ENCODE data around the gene RASGRP3. TPM values are rescaled to one million over a fixed set of nuclear protein-coding genes. Genes with fewer than 3 reads are reported as not detected.
A peak's percentile ranks its signal among the peaks of the same experiment; 100 is the strongest.

The RASGRP3 gene
- total RNA-seq, 1 donor from 2014 or later, result 4.1 TPM

- Mint-ChIP-seq H3K4me3 (no peak overlapping the region), H3K4me1 (ENCODE audit: low read depth) (no peaks in the 10 kb centered on the region), H3K27me3 (ENCODE audit: insufficient read depth) (no peaks in the 10 kb centered on the region), H3K9me3 (no peaks in the 10 kb centered on the region), H3K27ac (no peak overlapping the region), H3K36me3 (ENCODE audit: low read depth) (peaks cover 8% of the 10 kb centered on the region)
- intact Hi-C loops (cut with micrococcal nuclease), result no loop called here
- DNase-seq (ENCODE audit: low spot score), result no peak
Measured at GRCh38 chr2:33555681-33556080, 79.2 kb downstream of the RASGRP3 start.

- H3K27ac Mint-ChIP-seq, result no peak overlapping the region
- H3K27me3 Mint-ChIP-seq (ENCODE audit: insufficient read depth), result no peaks in the 10 kb centered on the region
- no peak for DNase-seq (ENCODE audit: low spot score)
Measured at GRCh38 chr2:33559328-33559727, 82.9 kb downstream of the RASGRP3 start.

GRCh38 chr2:33560017-33560416 lies 83.6 kb downstream of the RASGRP3 start:
- no peaks in the 10 kb centered on the region for H3K27me3 Mint-ChIP-seq (ENCODE audit: insufficient read depth)
- no peaks in the 10 kb centered on the region for H3K4me1 Mint-ChIP-seq (ENCODE audit: low read depth)
- H3K27ac Mint-ChIP-seq, result no peak overlapping the region
- peaks cover 17% of the 10 kb centered on the region for H3K36me3 Mint-ChIP-seq (ENCODE audit: low read depth)
- H3K4me3 Mint-ChIP-seq, result no peak overlapping the region
- H3K9me3 Mint-ChIP-seq, result no peaks in the 10 kb centered on the region
- intact Hi-C loops (cut with micrococcal nuclease), result no loop called here
- DNase-seq (ENCODE audit: low spot score), result no peak

More at GRCh38 chr2:33559328-33559727, 82.9 kb downstream of the RASGRP3 start:
- Mint-ChIP-seq H3K4me3 (no peak overlapping the region), H3K9me3 (no peaks in the 10 kb centered on the region), H3K36me3 (ENCODE audit: low read depth) (peaks cover 17% of the 10 kb centered on the region), H3K4me1 (ENCODE audit: low read depth) (no peaks in the 10 kb centered on the region)
- intact Hi-C loops (cut with micrococcal nuclease), result no loop called here

- H3K4me3 Mint-ChIP-seq, result no peak overlapping the region
- H3K36me3 Mint-ChIP-seq (ENCODE audit: low read depth), result peaks cover 20% of the 10 kb centered on the region
- H3K27me3 Mint-ChIP-seq (ENCODE audit: insufficient read depth), result no peaks in the 10 kb centered on the region
- H3K4me1 Mint-ChIP-seq (ENCODE audit: low read depth), result no peaks in the 10 kb centered on the region
- intact Hi-C loops (cut with micrococcal nuclease), result no loop called here
- no peak for DNase-seq (ENCODE audit: low spot score)
- no peak overlapping the region for H3K27ac Mint-ChIP-seq
- no peaks in the 10 kb centered on the region for H3K9me3 Mint-ChIP-seq
Measured at GRCh38 chr2:33561872-33562271, 85.4 kb downstream of the RASGRP3 start.

- peaks cover 6% of the 10 kb centered on the region for H3K4me1 Mint-ChIP-seq (ENCODE audit: low read depth)
- peaks cover 3% of the 10 kb centered on the region for H3K36me3 Mint-ChIP-seq (ENCODE audit: low read depth)
- no peak overlapping the region for H3K27ac Mint-ChIP-seq
- H3K9me3 Mint-ChIP-seq, result no peaks in the 10 kb centered on the region
- H3K27me3 Mint-ChIP-seq (ENCODE audit: insufficient read depth), result no peaks in the 10 kb centered on the region
- intact Hi-C loops (cut with micrococcal nuclease), result no loop called here
- no peak for DNase-seq (ENCODE audit: low spot score)
- H3K4me3 Mint-ChIP-seq, result no peak overlapping the region
Measured at GRCh38 chr2:33570681-33571080, 94.2 kb downstream of the RASGRP3 start.

- Mint-ChIP-seq H3K36me3 (ENCODE audit: low read depth) (no peaks in the 10 kb centered on the region), H3K4me3 (no peak overlapping the region), H3K4me1 (ENCODE audit: low read depth) (peaks cover 6% of the 10 kb centered on the region), H3K27me3 (ENCODE audit: insufficient read depth) (no peaks in the 10 kb centered on the region), H3K9me3 (no peaks in the 10 kb centered on the region), H3K27ac (no peak overlapping the region)
- no peak for DNase-seq (ENCODE audit: low spot score)
- intact Hi-C loops (cut with micrococcal nuclease), result no loop called here
Measured at GRCh38 chr2:33573657-33574056, 97.2 kb downstream of the RASGRP3 start.

GRCh38 chr2:33577084-33577483 lies 100.6 kb downstream of the RASGRP3 start:
- no peaks in the 10 kb centered on the region for H3K27me3 Mint-ChIP-seq (ENCODE audit: insufficient read depth)

GRCh38 chr2:33577668-33578067 lies 101.2 kb downstream of the RASGRP3 start:
- peaks cover 6% of the 10 kb centered on the region for H3K36me3 Mint-ChIP-seq (ENCODE audit: low read depth)
- no peak for DNase-seq (ENCODE audit: low spot score)
- H3K27me3 Mint-ChIP-seq (ENCODE audit: insufficient read depth), result no peaks in the 10 kb centered on the region
- H3K4me3 Mint-ChIP-seq, result no peak overlapping the region
- H3K9me3 Mint-ChIP-seq, result no peaks in the 10 kb centered on the region
- intact Hi-C loops (cut with micrococcal nuclease), result no loop called here
- H3K4me1 Mint-ChIP-seq (ENCODE audit: low read depth), result peaks cover 13% of the 10 kb centered on the region
- H3K27ac Mint-ChIP-seq, result no peak overlapping the region

More at GRCh38 chr2:33577084-33577483, 100.6 kb downstream of the RASGRP3 start:
- Mint-ChIP-seq H3K9me3 (no peaks in the 10 kb centered on the region), H3K4me1 (ENCODE audit: low read depth) (peaks cover 11% of the 10 kb centered on the region), H3K36me3 (ENCODE audit: low read depth) (peaks cover 4% of the 10 kb centered on the region), H3K27ac (no peak overlapping the region), H3K4me3 (no peak overlapping the region)
- intact Hi-C loops (cut with micrococcal nuclease), result no loop called here
- no peak for DNase-seq (ENCODE audit: low spot score)

GRCh38 chr2:33579227-33579626 lies 102.8 kb downstream of the RASGRP3 start:
- Mint-ChIP-seq H3K27me3 (ENCODE audit: insufficient read depth) (no peaks in the 10 kb centered on the region), H3K36me3 (ENCODE audit: low read depth) (peaks cover 8% of the 10 kb centered on the region), H3K4me3 (no peak overlapping the region), H3K9me3 (no peaks in the 10 kb centered on the region), H3K27ac (no peak overlapping the region), H3K4me1 (ENCODE audit: low read depth) (peaks cover 13% of the 10 kb centered on the region)
- DNase-seq (ENCODE audit: low spot score), result no peak
- intact Hi-C loops (cut with micrococcal nuclease), result no loop called here

- H3K36me3 Mint-ChIP-seq (ENCODE audit: low read depth), result peaks cover 23% of the 10 kb centered on the region
- no peaks in the 10 kb centered on the region for H3K9me3 Mint-ChIP-seq
- no peak for DNase-seq (ENCODE audit: low spot score)
- H3K27ac Mint-ChIP-seq, result peak overlapping the region; percentile 37
- H3K4me3 Mint-ChIP-seq, result no peak overlapping the region
- intact Hi-C loops (cut with micrococcal nuclease), result loop anchor here (2.0 to 5.0 kb wide), 7 partner anchors 85 to 955 kb away; partner anchors contain the start of gene TTC27
- no peaks in the 10 kb centered on the region for H3K27me3 Mint-ChIP-seq (ENCODE audit: insufficient read depth)
- peaks cover 13% of the 10 kb centered on the region for H3K4me1 Mint-ChIP-seq (ENCODE audit: low read depth)
Measured at GRCh38 chr2:33581872-33582271, 105.4 kb downstream of the RASGRP3 start.

GRCh38 chr2:33583194-33583938 lies 106.9 kb downstream of the RASGRP3 start:
- no peak for DNase-seq (ENCODE audit: low spot score)
- Mint-ChIP-seq H3K4me3 (no peak overlapping the region), H3K27ac (no peak overlapping the region), H3K36me3 (ENCODE audit: low read depth) (peaks cover 28% of the 10 kb centered on the region), H3K4me1 (ENCODE audit: low read depth) (peaks cover 13% of the 10 kb centered on the region), H3K9me3 (no peaks in the 10 kb centered on the region), H3K27me3 (ENCODE audit: insufficient read depth) (no peaks in the 10 kb centered on the region)
- intact Hi-C loops (cut with micrococcal nuclease), result loop anchor here (1.0 to 5.0 kb wide), 12 partner anchors 15 to 1029 kb away; partner anchors contain the start of genes RASGRP3 and TTC27

GRCh38 chr2:33586766-33587165 lies 110.3 kb downstream of the RASGRP3 start:
- Mint-ChIP-seq H3K4me1 (ENCODE audit: low read depth) (peaks cover 6% of the 10 kb centered on the region), H3K36me3 (ENCODE audit: low read depth) (peaks cover 38% of the 10 kb centered on the region), H3K27me3 (ENCODE audit: insufficient read depth) (no peaks in the 10 kb centered on the region), H3K9me3 (no peaks in the 10 kb centered on the region), H3K4me3 (no peak overlapping the region), H3K27ac (no peak overlapping the region)
- DNase-seq (ENCODE audit: low spot score), result no peak
- intact Hi-C loops (cut with micrococcal nuclease), result no loop called here

- Mint-ChIP-seq H3K27me3 (ENCODE audit: insufficient read depth) (no peaks in the 10 kb centered on the region), H3K36me3 (ENCODE audit: low read depth) (peaks cover 42% of the 10 kb centered on the region), H3K4me1 (ENCODE audit: low read depth) (peaks cover 1% of the 10 kb centered on the region), H3K27ac (no peak overlapping the region), H3K4me3 (no peak overlapping the region), H3K9me3 (no peaks in the 10 kb centered on the region)
- intact Hi-C loops (cut with micrococcal nuclease), result no loop called here
- DNase-seq (ENCODE audit: low spot score), result no peak
Measured at GRCh38 chr2:33588232-33588631, 111.8 kb downstream of the RASGRP3 start.
